Measurements from ENCODE around the gene PANX1. TPM values are rescaled to one million over a fixed set of nuclear protein-coding genes. Genes with fewer than 3 reads are reported as not detected.

PANX1 gene
- total and polyA plus RNA-seq, 10 of the 15 experiments (the other 5 are each of a cell fraction or from before 2014, with no cell fraction given), result 3.3 to 18.7 (median 14.4) TPM

DNA sequence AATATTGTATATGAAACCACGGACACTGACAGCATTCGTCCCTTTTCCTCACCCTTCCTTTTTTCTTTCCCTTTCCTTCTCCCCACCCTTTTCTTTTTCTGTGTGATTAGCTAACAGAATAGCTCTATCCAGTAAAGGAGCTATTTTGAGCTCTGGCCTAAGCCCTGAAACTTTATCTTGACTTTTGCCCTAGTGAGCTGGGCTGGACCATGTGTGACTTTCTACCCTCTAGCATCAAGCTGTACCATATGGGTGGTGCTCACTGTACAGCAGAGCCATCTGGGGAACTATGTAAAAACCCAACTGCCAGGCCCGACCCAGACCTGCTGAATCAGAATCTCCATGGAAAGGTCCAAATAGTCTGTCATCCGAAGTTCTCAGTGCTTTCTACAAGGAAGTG lies 21.9 kb upstream of the PANX1 start (continued):
- TF ChIP-seq, protein P1, sequence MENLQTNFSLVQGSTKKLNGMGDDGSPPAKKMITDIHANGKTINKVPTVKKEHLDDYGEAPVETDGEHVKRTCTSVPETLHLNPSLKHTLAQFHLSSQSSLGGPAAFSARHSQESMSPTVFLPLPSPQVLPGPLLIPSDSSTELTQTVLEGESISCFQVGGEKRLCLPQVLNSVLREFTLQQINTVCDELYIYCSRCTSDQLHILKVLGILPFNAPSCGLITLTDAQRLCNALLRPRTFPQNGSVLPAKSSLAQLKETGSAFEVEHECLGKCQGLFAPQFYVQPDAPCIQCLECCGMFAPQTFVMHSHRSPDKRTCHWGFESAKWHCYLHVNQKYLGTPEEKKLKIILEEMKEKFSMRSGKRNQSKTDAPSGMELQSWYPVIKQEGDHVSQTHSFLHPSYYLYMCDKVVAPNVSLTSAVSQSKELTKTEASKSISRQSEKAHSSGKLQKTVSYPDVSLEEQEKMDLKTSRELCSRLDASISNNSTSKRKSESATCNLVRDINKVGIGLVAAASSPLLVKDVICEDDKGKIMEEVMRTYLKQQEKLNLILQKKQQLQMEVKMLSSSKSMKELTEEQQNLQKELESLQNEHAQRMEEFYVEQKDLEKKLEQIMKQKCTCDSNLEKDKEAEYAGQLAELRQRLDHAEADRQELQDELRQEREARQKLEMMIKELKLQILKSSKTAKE (IDR thresholded peaks at IDR 0.05; ENCODE audit: low read depth, poor library complexity, severe bottlenecking), result no peak
- TF ChIP-seq, protein P2, sequence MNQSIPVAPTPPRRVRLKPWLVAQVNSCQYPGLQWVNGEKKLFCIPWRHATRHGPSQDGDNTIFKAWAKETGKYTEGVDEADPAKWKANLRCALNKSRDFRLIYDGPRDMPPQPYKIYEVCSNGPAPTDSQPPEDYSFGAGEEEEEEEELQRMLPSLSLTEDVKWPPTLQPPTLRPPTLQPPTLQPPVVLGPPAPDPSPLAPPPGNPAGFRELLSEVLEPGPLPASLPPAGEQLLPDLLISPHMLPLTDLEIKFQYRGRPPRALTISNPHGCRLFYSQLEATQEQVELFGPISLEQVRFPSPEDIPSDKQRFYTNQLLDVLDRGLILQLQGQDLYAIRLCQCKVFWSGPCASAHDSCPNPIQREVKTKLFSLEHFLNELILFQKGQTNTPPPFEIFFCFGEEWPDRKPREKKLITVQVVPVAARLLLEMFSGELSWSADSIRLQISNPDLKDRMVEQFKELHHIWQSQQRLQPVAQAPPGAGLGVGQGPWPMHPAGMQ (IDR thresholded peaks at IDR 0.05; ENCODE audit: borderline replicate concordance), result no peak
- no peak for TF ChIP-seq TCF12 (IDR thresholded peaks at IDR 0.05; ENCODE audit: low read depth, low read length)
- TF ChIP-seq NR2C1 (IDR thresholded peaks at IDR 0.05), result no peak
- TF ChIP-seq MYC (IDR thresholded peaks at IDR 0.05; ENCODE audit: insufficient read depth, insufficient read length, insufficient replicate concordance, low read length, severe bottlenecking), result no peak

DNA sequence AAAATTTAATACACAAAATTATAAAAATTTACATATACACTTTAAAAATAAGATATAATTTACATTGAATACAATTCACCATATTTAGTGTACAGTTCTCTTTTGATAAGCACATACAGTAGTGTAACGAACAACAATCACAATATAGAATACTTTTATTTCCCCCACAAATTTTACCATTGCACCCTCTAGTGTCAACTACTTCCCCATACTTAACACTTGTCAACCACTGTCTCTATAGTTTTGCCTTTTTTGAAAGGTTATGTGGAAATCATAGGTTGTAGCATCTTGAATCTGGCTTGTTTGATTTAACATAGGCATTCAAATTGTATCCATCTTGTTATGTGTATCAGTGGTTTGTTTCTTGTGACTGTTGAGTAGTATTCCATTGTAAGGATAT lies 21.3 kb upstream of the PANX1 start:
- RAD21 ChIA-PET (ENCODE audit: unreplicated experiment), result no interaction called here
- DNase-seq (ENCODE audit: low read depth, low spot score) (no peak), FAIRE-seq (no peak), ATAC-seq (no peak)
- CTCF ChIA-PET, result no interaction called here
- Histone ChIP-seq H3K4me2 (ENCODE audit: control insufficient read depth, insufficient read depth) (no peak overlapping the region), H3K79me2 (ENCODE audit: control insufficient read depth, insufficient read depth, low read length) (no peaks in the 10 kb centered on the region), H3K4me3 (no peak overlapping the region), H3K36me3 (ENCODE audit: control insufficient read depth in 2 of 2, insufficient read depth in 2 of 2, low read length in 1 of 2) (no peaks in the 10 kb centered on the region), H3K9me3 (replicated peaks; ENCODE audit: control insufficient read depth, insufficient read depth, low read length) (no peaks in the 10 kb centered on the region; the same call in 2 of the 3 replicates), H3K27me3 (replicated peaks in 1 of 2; ENCODE audit: control insufficient read depth in 2 of 2, insufficient read depth in 2 of 2, low read length in 1 of 2) (no peaks in the 10 kb centered on the region), H3K9ac (ENCODE audit: control insufficient read depth, insufficient read depth, low read length) (no peak overlapping the region), H3K4me1 (ENCODE audit: control insufficient read depth, insufficient read depth, low read length) (no peaks in the 10 kb centered on the region), H4K20me1 (ENCODE audit: control insufficient read depth, insufficient read depth) (no peaks in the 10 kb centered on the region), H3K27ac (ENCODE audit: control insufficient read depth, insufficient read depth) (no peak overlapping the region), H2AFZ (ENCODE audit: control insufficient read depth, low read depth, low read length) (no peak overlapping the region)
- BruUV-seq (replicated peaks), result no TSS peak
- SMC1A ChIA-PET (ENCODE audit: uncharacterized antibody, unreplicated experiment), result no interaction called here
- in situ Hi-C loops (cut with MboI) (no loop called here), intact Hi-C loops (cut with micrococcal nuclease; ENCODE audit: unreplicated experiment) (loop anchor here (10.0 kb wide), 1 partner anchor 183 kb away; no protein-coding TSS in a partner anchor)
- TF ChIP-seq FOXM1 (IDR thresholded peaks at IDR 0.05; ENCODE audit: low read depth, low read length) (no peak), ZNF274 (IDR thresholded peaks at IDR 0.05; ENCODE audit: insufficient read depth, insufficient read length) (no peak), KAT2A (conservative IDR thresholded peaks at IDR 0.05; ENCODE audit: control insufficient read depth, low read depth, low read length) (no peak), FOXK2 (IDR thresholded peaks at IDR 0.05) (no peak), TARDBP (IDR thresholded peaks at IDR 0.05; ENCODE audit: borderline replicate concordance) (no peak), DPF2 (IDR thresholded peaks at IDR 0.05) (no peak)
- 47% methylated on average over 1 of the region's 1 CpG for WGBS (ENCODE audit: insufficient coverage, insufficient replicate concordance, low lambda C conversion rate, missing lambda C conversion rate)
- POLR2A ChIA-PET, result no interaction called here
